H1 (cell line): ENCODE results near the gene UNC93A.
"Not testable (repeated sequence)": the region's sequence is repeated elsewhere in the genome, so short reads cannot be mapped to it uniquely, and the experiment has no call there.

Experiments used
- CEBPB ChIP-seq: IDR thresholded peaks from 2 replicates; pipeline ENCODE4 v1.6.1; 2012; ENCODE audit warnings: low read depth, low read length
- CHD1 ChIP-seq: IDR thresholded peaks from 2 replicates; pipeline ENCODE4 v1.6.1; 2012; ENCODE audit warnings: low read depth, low read length, improper control_type of control experiment
- CTCF ChIP-seq, 3 experiments: IDR thresholded peaks; 1 replicate in 2 of 3; 2 replicates in 1 of 3; pipeline versions ENCODE4 v1.5.1 to v1.6.1; 2011; ENCODE audit warnings: low read length in 3 of 3, mild to moderate bottlenecking in 3 of 3, inconsistent platforms in 2 of 3, low read depth in 1 of 3, moderate library complexity in 1 of 3; ENCODE audit not compliant: insufficient read depth in 1 of 3; ENCODE audit errors: control extremely low read depth in 1 of 3
- EZH2 ChIP-seq: fragments of 200-600 bp; sonication (generic); IDR thresholded peaks from 2 replicates; pipeline ENCODE4 v1.7.1; 2012; ENCODE audit warnings: low read depth, mild to moderate bottlenecking, moderate library complexity, low read length, inconsistent platforms; ENCODE audit not compliant: severe bottlenecking
- GABPA ChIP-seq: IDR thresholded peaks from 2 replicates; pipeline ENCODE4 v1.6.1; 2011; ENCODE audit warnings: mild to moderate bottlenecking, low read length, moderate library complexity, borderline replicate concordance; ENCODE audit not compliant: insufficient read depth
- JUND ChIP-seq: IDR thresholded peaks from 2 replicates; pipeline ENCODE4 v1.6.1; 2011; ENCODE audit warnings: mild to moderate bottlenecking, improper control_type of control experiment, low read length
- MAX ChIP-seq: IDR thresholded peaks from 2 replicates; pipeline ENCODE4 v1.6.1; 2012; ENCODE audit warnings: inconsistent platforms
- POLR2A ChIP-seq, 2 experiments: IDR thresholded peaks; 1 replicate in 1 of 2; 2 replicates in 1 of 2; pipeline ENCODE4 v1.6.1; 2011; ENCODE audit warnings: low read depth in 2 of 2, low read length in 2 of 2, mild to moderate bottlenecking in 2 of 2; ENCODE audit errors: control extremely low read depth in 1 of 2
- POLR2AphosphoS5 ChIP-seq: IDR thresholded peaks from 2 replicates; pipeline ENCODE4 v1.6.1; 2011; ENCODE audit warnings: low read depth, low read length
- RAD21 ChIP-seq, 2 experiments: IDR thresholded peaks in 1 of 2; conservative IDR thresholded peaks in 1 of 2; 2 replicates each; pipeline ENCODE4 v1.6.1; 2011; ENCODE audit warnings: low read depth in 2 of 2, low read length in 2 of 2, improper control_type of control experiment in 1 of 2, inconsistent platforms in 1 of 2, mild to moderate bottlenecking in 1 of 2, moderate library complexity in 1 of 2
- RXRA ChIP-seq: IDR thresholded peaks from 2 replicates; pipeline ENCODE4 v1.6.1; 2011; ENCODE audit warnings: low read depth, mild to moderate bottlenecking, low read length, moderate library complexity; ENCODE audit not compliant: insufficient read depth
- SUZ12 ChIP-seq: fragments of 200-600 bp; sonication (generic); IDR thresholded peaks from 2 replicates; pipeline ENCODE4 v1.6.1; 2012; ENCODE audit warnings: mild to moderate bottlenecking, inconsistent platforms, low read length, moderate library complexity, mixed read lengths
- TCF12 ChIP-seq: IDR thresholded peaks from 2 replicates; pipeline ENCODE4 v1.6.1; 2011; ENCODE audit warnings: low read depth, mild to moderate bottlenecking, low read length
- USF2 ChIP-seq: IDR thresholded peaks from 2 replicates; pipeline ENCODE4 v1.6.1; 2011; ENCODE audit warnings: low read length, improper control_type of control experiment

GRCh38 chr6:167288591-167289225 lies 2.4 kb upstream of the UNC93A start:
- TF ChIP-seq CTCF (IDR thresholded peaks at IDR 0.05; ENCODE audit: control extremely low read depth in 1 of 3, insufficient read depth in 1 of 3, low read depth in 1 of 3, low read length in 3 of 3) (peak in 2 of 3 experiments; percentile 49 to 54; a peak in 3 of 4 replicates), RAD21 (IDR thresholded peaks at IDR 0.05 in 1 of 2, conservative IDR thresholded peaks at IDR 0.05 in 1 of 2; ENCODE audit: low read depth in 2 of 2, low read length in 2 of 2) (peak; percentile 64 to 66), MAX (peak; percentile 65)
- not testable (repeated sequence) for TF ChIP-seq RXRA; EZH2; POLR2AphosphoS5; POLR2A (IDR thresholded peaks at IDR 0.05; ENCODE audit: control extremely low read depth in 1 of 2, low read depth in 2 of 2, low read length in 2 of 2); CHD1; CEBPB; GABPA; TCF12; SUZ12; JUND; USF2
